Glutamatergic neuron (in vitro differentiated cells): ENCODE measurements around the gene TMEM147. TPM values are rescaled to one million over a fixed set of nuclear protein-coding genes. Genes with fewer than 3 reads are reported as not detected.

ENCODE experiments used
- DNase-seq: peaks from one replicate; pipeline ENCODE4 v3.0.0; 2022
- H3K27ac Mint-ChIP-seq: one replicate; pipeline ENCODE4 v1.8.0; 2020; ENCODE audit warnings: mild to moderate bottlenecking, mixed read lengths, inconsistent platforms; ENCODE audit not compliant: unreplicated experiment
- H3K27me3 Mint-ChIP-seq: one replicate; pipeline ENCODE4 v1.8.0; 2020; ENCODE audit warnings: mild to moderate bottlenecking, moderate library complexity, mixed read lengths, inconsistent platforms; ENCODE audit not compliant: unreplicated experiment
- H3K36me3 Mint-ChIP-seq: one replicate; pipeline ENCODE4 v1.8.0; 2020; ENCODE audit warnings: mild to moderate bottlenecking, mixed read lengths, inconsistent platforms; ENCODE audit not compliant: unreplicated experiment
- H3K4me1 Mint-ChIP-seq: one replicate; pipeline ENCODE4 v1.8.0; 2020; ENCODE audit warnings: mild to moderate bottlenecking, low read depth, mixed read lengths, inconsistent platforms; ENCODE audit not compliant: unreplicated experiment
- H3K4me3 Mint-ChIP-seq: one replicate; pipeline ENCODE4 v1.8.0; 2020; ENCODE audit warnings: mild to moderate bottlenecking, mixed read lengths, inconsistent platforms; ENCODE audit not compliant: unreplicated experiment
- H3K9me3 Mint-ChIP-seq: one replicate; pipeline ENCODE4 v1.8.0; 2020; ENCODE audit warnings: mild to moderate bottlenecking, moderate library complexity, mixed read lengths, inconsistent platforms; ENCODE audit not compliant: unreplicated experiment
- total RNA-seq: library from RNA; stranded (reverse); fragmentation: NEBNext Ultra II Directional; extraction: Animal tissue kit (Norgen Biotek cat#: 25700); gene quantifications from one replicate; pipeline ENCODE4 v1.2.1, GENCODE V29; 2021; ENCODE audit not compliant: unreplicated experiment
- TF ChIP-seq, protein P1 (sequence below): fragments of 200-600 bp; sonication (generic); IDR thresholded peaks from one replicate; pipeline ENCODE4 v1.5.0; 2021; ENCODE audit not compliant: partially characterized antibody, unreplicated experiment

Gene TMEM147
- total RNA-seq, 1 donor from 2014 or later = 67.2 TPM

DNA sequence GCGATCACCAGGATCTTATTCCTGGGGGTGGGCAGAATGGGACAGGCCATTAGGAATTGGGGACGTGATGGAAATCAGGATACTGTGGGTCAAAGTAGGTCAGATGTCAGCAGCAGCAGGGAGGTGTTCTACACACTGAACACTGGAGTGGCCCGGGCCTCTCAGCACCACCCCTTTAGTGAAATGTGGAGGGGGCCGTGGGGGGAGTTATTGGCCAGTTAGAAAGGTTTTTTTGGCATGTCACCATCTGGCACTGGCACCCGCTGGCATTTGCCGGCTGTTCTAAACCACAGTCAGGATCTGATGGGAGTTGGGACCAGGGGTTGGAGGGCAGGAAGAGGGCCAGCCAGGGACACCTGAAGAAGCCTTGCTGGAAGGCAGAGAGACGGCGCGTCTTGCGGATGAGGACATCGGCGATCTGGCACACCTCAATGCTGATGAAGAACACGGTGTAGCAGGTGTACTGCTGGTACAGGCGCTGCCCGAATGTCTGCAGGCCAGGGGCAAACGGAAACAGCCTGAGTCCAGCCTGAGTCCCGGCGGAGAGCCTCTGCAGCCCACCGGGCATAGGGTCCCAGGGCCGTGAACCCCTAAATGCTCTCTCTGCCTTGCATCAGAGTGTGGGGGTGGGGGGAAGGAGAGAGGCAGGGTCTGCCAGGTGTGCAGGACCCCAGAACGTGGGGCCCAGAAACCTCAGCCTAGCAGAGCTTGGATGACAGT is 5.8 kb downstream of the TMEM147 start:
- peaks cover 16% of the 10 kb centered on the region for H3K27me3 Mint-ChIP-seq
- no peak overlapping the region for H3K4me3 Mint-ChIP-seq
- no peak for DNase-seq
- TF ChIP-seq, protein P1, sequence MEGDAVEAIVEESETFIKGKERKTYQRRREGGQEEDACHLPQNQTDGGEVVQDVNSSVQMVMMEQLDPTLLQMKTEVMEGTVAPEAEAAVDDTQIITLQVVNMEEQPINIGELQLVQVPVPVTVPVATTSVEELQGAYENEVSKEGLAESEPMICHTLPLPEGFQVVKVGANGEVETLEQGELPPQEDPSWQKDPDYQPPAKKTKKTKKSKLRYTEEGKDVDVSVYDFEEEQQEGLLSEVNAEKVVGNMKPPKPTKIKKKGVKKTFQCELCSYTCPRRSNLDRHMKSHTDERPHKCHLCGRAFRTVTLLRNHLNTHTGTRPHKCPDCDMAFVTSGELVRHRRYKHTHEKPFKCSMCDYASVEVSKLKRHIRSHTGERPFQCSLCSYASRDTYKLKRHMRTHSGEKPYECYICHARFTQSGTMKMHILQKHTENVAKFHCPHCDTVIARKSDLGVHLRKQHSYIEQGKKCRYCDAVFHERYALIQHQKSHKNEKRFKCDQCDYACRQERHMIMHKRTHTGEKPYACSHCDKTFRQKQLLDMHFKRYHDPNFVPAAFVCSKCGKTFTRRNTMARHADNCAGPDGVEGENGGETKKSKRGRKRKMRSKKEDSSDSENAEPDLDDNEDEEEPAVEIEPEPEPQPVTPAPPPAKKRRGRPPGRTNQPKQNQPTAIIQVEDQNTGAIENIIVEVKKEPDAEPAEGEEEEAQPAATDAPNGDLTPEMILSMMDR = no peak
- H3K4me1 Mint-ChIP-seq = peaks cover 2% of the 10 kb centered on the region
- H3K36me3 Mint-ChIP-seq = no peaks in the 10 kb centered on the region
- H3K9me3 Mint-ChIP-seq = peaks cover 8% of the 10 kb centered on the region
- H3K27ac Mint-ChIP-seq = no peak overlapping the region

- Mint-ChIP-seq H3K9me3 (peaks cover 10% of the 10 kb centered on the region), H3K27ac (no peak overlapping the region), H3K27me3 (peaks cover 16% of the 10 kb centered on the region), H3K4me3 (peak overlapping the region; percentile 50), H3K36me3 (no peaks in the 10 kb centered on the region), H3K4me1 (no peaks in the 10 kb centered on the region)
- DNase-seq = no peak
- TF ChIP-seq, protein P1 = no peak
These were observed 7.3 kb downstream of the TMEM147 start for GRCh38 chr19:35552534-35553384.

GRCh38 chr19:35553385-35554000 is 8.1 kb downstream of the TMEM147 start:
- TF ChIP-seq, protein P1 = no peak
- no peak for DNase-seq
- Mint-ChIP-seq H3K4me1 (no peaks in the 10 kb centered on the region), H3K27ac (no peak overlapping the region), H3K36me3 (no peaks in the 10 kb centered on the region), H3K27me3 (peaks cover 18% of the 10 kb centered on the region), H3K4me3 (peak overlapping the region; percentile 50), H3K9me3 (peaks cover 8% of the 10 kb centered on the region)

DNA sequence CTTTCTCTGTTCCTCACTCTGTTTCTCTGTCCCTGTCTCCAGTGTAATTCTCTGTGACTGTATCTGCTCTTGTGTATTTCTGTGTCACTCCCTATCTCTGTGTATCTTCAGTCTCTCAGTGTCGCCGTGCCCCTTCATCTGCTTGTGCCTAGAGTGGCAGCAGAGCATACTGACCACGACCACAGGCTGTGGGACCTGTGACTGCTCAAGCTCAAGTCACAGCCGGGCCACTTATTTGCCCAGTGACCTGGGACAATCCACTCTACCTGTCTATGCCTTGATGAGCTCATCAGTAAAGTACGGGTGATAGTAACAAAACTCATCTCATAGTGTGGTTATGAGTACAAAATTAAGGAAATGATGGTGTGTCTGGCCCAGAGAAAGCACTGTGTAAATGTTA is 8.7 kb downstream of the TMEM147 start:
- Mint-ChIP-seq H3K27me3 (peaks cover 17% of the 10 kb centered on the region), H3K4me3 (no peak overlapping the region), H3K27ac (no peak overlapping the region), H3K9me3 (peaks cover 4% of the 10 kb centered on the region), H3K36me3 (no peaks in the 10 kb centered on the region), H3K4me1 (no peaks in the 10 kb centered on the region)
- TF ChIP-seq, protein P1 = no peak
- DNase-seq = no peak
